LNCAP (cell line): ENCODE results near the gene FRMPD1.

Experiments
- CTCF ChIP-seq: fragments of 450-650 bp; IDR thresholded peaks from 2 replicates; pipeline ENCODE4 v1.5.1; 2017; ENCODE audit warnings: mild to moderate bottlenecking

FRMPD1 gene

DNA sequence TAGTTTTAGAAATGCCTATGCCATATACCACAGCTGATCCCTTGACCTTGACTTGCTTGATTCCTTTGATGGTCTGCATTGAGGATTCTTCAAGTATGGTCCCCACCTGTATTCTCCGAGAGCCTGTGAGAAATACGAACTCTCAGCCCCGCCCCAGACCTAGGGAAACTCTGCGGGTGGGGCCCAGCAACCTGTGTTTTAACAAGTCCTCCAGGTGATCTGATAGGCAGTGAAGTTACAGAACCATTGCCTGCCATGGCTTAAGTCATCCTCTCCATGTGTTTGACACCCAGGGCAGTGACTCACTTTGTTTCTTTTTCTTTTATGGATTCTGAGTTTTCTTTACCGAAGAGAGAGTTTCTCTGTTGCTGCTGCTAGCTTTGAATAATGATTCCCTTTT, 18.5 kb downstream of the FRMPD1 start:
- no peak for TF ChIP-seq CTCF

DNA sequence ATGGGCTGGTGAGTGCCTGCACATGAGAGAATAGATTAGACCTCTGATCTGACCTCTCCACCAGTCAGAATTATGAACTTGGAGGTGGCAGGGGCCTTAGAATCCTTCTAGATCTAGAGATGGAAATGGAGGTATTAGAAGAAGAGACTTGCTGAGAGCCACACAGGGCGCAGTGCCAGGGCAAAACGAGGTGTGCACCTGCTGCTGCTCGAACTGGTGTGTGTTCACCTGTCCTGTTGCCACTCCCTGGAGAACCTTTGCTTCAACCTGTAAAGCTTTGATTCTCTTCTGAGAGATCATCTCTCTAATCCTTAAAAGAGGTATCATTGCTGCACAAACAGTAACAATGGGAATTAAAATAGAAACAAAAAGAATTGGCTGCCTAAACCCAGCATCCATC, 24.9 kb downstream of the FRMPD1 start:
- no peak for TF ChIP-seq CTCF

DNA sequence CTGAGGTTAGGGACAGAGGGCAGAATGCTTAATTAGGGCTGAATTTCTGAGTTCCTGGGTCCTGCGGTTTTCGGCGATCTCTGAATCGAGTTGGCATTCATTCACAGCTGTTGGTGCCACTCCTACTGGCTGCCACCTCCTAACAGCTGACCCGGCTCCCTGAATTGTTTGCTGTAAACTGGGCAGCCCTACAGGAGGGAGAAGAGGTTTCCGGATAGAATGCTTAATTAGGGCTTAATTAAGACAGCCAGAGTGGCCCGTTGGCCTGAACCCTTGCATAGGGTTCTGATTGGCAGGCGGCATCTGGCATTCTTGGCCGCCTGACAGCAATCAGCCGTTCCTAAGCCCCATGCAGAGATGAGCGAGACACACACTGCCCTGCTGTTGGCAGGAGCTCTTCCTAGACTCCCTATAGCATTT, 25.7 kb downstream of the FRMPD1 start:
- no peak for TF ChIP-seq CTCF

DNA sequence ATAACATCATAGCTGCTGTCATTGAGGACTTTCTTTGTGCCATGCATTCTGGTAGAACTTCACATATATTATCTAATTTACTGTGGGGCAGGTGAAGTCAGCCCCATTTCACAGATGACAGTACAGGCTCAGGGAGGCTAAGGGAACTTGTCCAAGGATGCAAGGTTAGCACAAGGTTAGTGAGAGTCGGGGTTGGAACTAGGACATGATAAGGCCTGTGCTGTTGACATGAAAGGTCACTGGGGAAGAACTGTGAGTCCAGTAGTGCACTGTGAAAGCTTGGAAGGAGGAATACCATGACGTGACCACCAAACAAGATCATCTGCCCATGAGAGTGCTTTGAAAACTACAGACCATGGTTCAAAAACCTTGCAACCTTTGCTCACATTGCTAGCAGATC, 26.7 kb downstream of the FRMPD1 start:
- TF ChIP-seq CTCF: no peak

DNA sequence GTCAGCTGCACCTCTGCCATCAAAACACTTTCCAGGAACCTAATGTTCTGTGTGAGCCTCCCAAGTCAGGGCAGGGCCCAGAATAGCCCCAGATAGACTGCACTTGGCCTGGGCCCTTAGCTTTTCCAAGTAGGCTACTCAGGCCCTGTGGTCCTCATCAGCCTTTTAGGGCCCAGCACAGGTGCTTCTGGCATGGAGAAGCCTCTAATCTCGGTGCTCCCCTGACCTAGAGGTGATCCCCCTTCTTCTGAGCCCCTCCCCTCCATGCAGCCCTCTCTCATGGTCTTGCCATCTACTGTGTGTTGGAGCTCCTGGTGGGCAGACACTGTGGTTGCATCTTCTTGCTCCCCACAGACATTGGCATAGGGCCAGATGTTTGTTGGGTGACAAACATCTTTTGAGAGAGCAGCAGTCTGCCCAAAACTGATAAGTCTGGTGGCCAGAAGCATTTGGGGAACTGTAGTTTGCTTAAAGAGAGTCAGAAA, 28.1 kb downstream of the FRMPD1 start:
- TF ChIP-seq CTCF: no peak

DNA sequence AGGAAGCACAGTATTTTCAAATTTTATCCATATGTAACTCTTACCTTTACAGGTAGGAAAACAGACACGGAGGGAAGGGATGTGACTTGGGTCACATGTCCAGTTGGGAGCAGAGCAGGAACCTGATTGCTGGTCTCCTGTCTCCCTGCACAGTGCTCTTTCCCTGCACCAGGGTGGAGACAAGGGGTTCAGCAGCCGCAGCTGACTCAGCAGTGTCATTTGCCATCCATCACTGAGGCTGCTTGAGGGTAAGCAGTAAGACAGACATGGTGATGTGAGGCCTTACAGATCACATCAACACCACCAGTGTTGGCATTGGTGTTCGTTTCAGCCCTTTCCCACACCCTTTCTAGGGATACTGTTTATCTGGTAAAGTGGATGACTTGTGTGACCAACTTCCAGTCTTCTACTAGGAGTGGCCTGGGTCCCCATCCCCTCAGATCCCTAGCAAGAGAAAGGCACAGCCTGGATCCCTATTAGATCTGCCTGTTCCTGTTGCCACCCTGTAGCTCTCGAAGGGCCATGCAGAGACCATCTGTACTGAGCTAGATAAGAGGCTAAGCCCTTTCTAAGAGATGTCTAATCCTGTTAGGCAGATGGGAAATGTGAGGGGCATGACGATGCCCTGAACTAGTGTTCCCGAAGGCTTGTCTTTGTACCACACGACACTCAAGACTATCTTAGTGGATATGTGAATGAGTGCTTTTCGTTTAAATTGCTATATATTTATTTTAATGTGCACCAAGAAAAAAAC, 29.1 kb downstream of the FRMPD1 start:
- TF ChIP-seq CTCF: no peak

- TF ChIP-seq CTCF: no peak
These were observed 32.2 kb downstream of the FRMPD1 start for GRCh38 chr9:37682951-37683350.
